Nephron (organoid): ENCODE results near the gene PHF20.

Experiments
- H3K27ac Mint-ChIP-seq, 3 experiments: 2 replicates each; pipeline ENCODE4 v1.8.0; 2020; ENCODE audit warnings: mixed read lengths in 3 of 3, mild to moderate bottlenecking in 2 of 3, moderate library complexity in 1 of 3
- H3K27me3 Mint-ChIP-seq: 2 replicates; pipeline ENCODE4 v1.8.0; 2021; ENCODE audit warnings: low read depth, mild to moderate bottlenecking, moderate library complexity, mixed read lengths
- H3K36me3 Mint-ChIP-seq: 2 replicates; pipeline ENCODE4 v1.8.0; 2020; ENCODE audit warnings: low read depth, mixed read lengths
- H3K4me1 Mint-ChIP-seq: 2 replicates; pipeline ENCODE4 v1.8.0; 2020; ENCODE audit warnings: mixed read lengths
- H3K4me3 Mint-ChIP-seq, 3 experiments: 2 replicates each; pipeline ENCODE4 v1.8.0; 2020; ENCODE audit warnings: mild to moderate bottlenecking in 3 of 3, mixed read lengths in 3 of 3, moderate library complexity in 2 of 3
- H3K9me3 Mint-ChIP-seq: 2 replicates; pipeline ENCODE4 v1.8.0; 2020; ENCODE audit warnings: mixed read lengths
- CTCF ChIP-seq, 3 experiments: fragments of 200-600 bp; sonication (generic); IDR thresholded peaks; one replicate each; pipeline ENCODE4 v1.5.0; 2021; ENCODE audit warnings: antibody characterized with exemption in 3 of 3; ENCODE audit not compliant: unreplicated experiment in 3 of 3

PHF20 gene

GRCh38 chr20:35821807-35822242, 50.0 kb downstream of the PHF20 start:
- H3K27ac Mint-ChIP-seq = no peak overlapping the region

GRCh38 chr20:35823147-35823546, 51.3 kb downstream of the PHF20 start:
- H3K27me3 Mint-ChIP-seq = no peaks in the 10 kb centered on the region
- H3K4me3 Mint-ChIP-seq = no peak overlapping the region
- H3K36me3 Mint-ChIP-seq = peaks cover 29% of the 10 kb centered on the region
- H3K4me1 Mint-ChIP-seq = peaks cover 12% of the 10 kb centered on the region
- no peak for TF ChIP-seq CTCF (IDR thresholded peaks at IDR 0.05; ENCODE audit: unreplicated experiment in 3 of 3)
- no peak overlapping the region for H3K27ac Mint-ChIP-seq
- no peaks in the 10 kb centered on the region for H3K9me3 Mint-ChIP-seq

More at GRCh38 chr20:35821807-35822242, 50.0 kb downstream of the PHF20 start:
- no peaks in the 10 kb centered on the region for H3K27me3 Mint-ChIP-seq
- no peak overlapping the region for H3K4me3 Mint-ChIP-seq
- peaks cover 29% of the 10 kb centered on the region for H3K36me3 Mint-ChIP-seq
- TF ChIP-seq CTCF (IDR thresholded peaks at IDR 0.05; ENCODE audit: unreplicated experiment in 3 of 3) = no peak
- H3K9me3 Mint-ChIP-seq = no peaks in the 10 kb centered on the region
- H3K4me1 Mint-ChIP-seq = peaks cover 12% of the 10 kb centered on the region

- Mint-ChIP-seq H3K4me3 (no peak overlapping the region), H3K27ac (no peak overlapping the region), H3K4me1 (peaks cover 12% of the 10 kb centered on the region), H3K27me3 (no peaks in the 10 kb centered on the region), H3K9me3 (no peaks in the 10 kb centered on the region), H3K36me3 (peaks cover 29% of the 10 kb centered on the region)
- TF ChIP-seq CTCF (IDR thresholded peaks at IDR 0.05; ENCODE audit: unreplicated experiment in 3 of 3) = no peak
These were observed 52.1 kb downstream of the PHF20 start for GRCh38 chr20:35823937-35824336.

- Mint-ChIP-seq H3K36me3 (peaks cover 36% of the 10 kb centered on the region), H3K9me3 (peaks cover 3% of the 10 kb centered on the region), H3K27me3 (no peaks in the 10 kb centered on the region), H3K4me1 (no peaks in the 10 kb centered on the region), H3K27ac (peak overlapping the region in 1 of 3 experiments; percentile 7), H3K4me3 (no peak overlapping the region)
- no peak for TF ChIP-seq CTCF (IDR thresholded peaks at IDR 0.05; ENCODE audit: unreplicated experiment in 3 of 3)
These were observed 54.7 kb downstream of the PHF20 start for GRCh38 chr20:35826397-35826998.

GRCh38 chr20:35828434-35828833, 56.6 kb downstream of the PHF20 start:
- Mint-ChIP-seq H3K4me3 (no peak overlapping the region), H3K27ac (no peak overlapping the region), H3K27me3 (no peaks in the 10 kb centered on the region), H3K36me3 (peaks cover 42% of the 10 kb centered on the region), H3K4me1 (peaks cover 6% of the 10 kb centered on the region), H3K9me3 (peaks cover 3% of the 10 kb centered on the region)
- no peak for TF ChIP-seq CTCF (IDR thresholded peaks at IDR 0.05; ENCODE audit: unreplicated experiment in 3 of 3)

GRCh38 chr20:35828916-35829315, 57.1 kb downstream of the PHF20 start:
- no peak for TF ChIP-seq CTCF (IDR thresholded peaks at IDR 0.05; ENCODE audit: unreplicated experiment in 3 of 3)
- no peak overlapping the region for H3K27ac Mint-ChIP-seq
- peaks cover 38% of the 10 kb centered on the region for H3K36me3 Mint-ChIP-seq
- no peak overlapping the region for H3K4me3 Mint-ChIP-seq
- no peaks in the 10 kb centered on the region for H3K27me3 Mint-ChIP-seq
- peaks cover 6% of the 10 kb centered on the region for H3K4me1 Mint-ChIP-seq
- peaks cover 3% of the 10 kb centered on the region for H3K9me3 Mint-ChIP-seq
